ENCODE data around the gene ALDOB. TPM values are rescaled to one million over a fixed set of nuclear protein-coding genes. Genes with fewer than 3 reads are reported as not detected.

ALDOB gene
- total and polyA plus RNA-seq, 2 of the 13 experiments (the other 11 are each of a cell fraction or from before 2014, with no cell fraction given): 0.29 to 0.97 TPM

- TF ChIP-seq KIAA2018 (CRISPR knock-in tag; IDR thresholded peaks at IDR 0.05; ENCODE audit: borderline replicate concordance) (no peak), MLX (CRISPR knock-in tag; IDR thresholded peaks at IDR 0.05) (peak; percentile 72), GATA4 (IDR thresholded peaks at IDR 0.05; ENCODE audit: borderline replicate concordance, low read depth) (peak; percentile 72; the same call in 1 of the 2 replicates), TCF7L2 (IDR thresholded peaks at IDR 0.05; ENCODE audit: low read depth, low read length) (no peak), ZNF883 (CRISPR knock-in tag; IDR thresholded peaks at IDR 0.05; ENCODE audit: not compliant biosample characterization) (no peak), PHF21A (CRISPR knock-in tag; IDR thresholded peaks at IDR 0.05) (peak; percentile 77; the same call in 1 of the 2 replicates), GMEB1 (CRISPR knock-in tag; IDR thresholded peaks at IDR 0.05; ENCODE audit: borderline replicate concordance) (peak; percentile 56; the same call in 1 of the 2 replicates), PHF20 (CRISPR knock-in tag; IDR thresholded peaks at IDR 0.05) (no peak), ZNF616 (CRISPR knock-in tag; IDR thresholded peaks at IDR 0.05; ENCODE audit: low read depth) (no peak), MXI1 (IDR thresholded peaks at IDR 0.05; ENCODE audit: borderline replicate concordance, low read depth, low read length) (peak; percentile 46; the same call in 1 of the 3 replicates), HCFC1 (IDR thresholded peaks at IDR 0.05; ENCODE audit: low read depth, low read length) (no peak), ZNF3 (CRISPR knock-in tag; IDR thresholded peaks at IDR 0.05) (no peak), RORA (CRISPR knock-in tag; IDR thresholded peaks at IDR 0.05) (no peak), RBM39 (IDR thresholded peaks at IDR 0.05; ENCODE audit: low read depth, low read length, poor library complexity, severe bottlenecking) (no peak), ZNF362 (CRISPR knock-in tag; IDR thresholded peaks at IDR 0.05; ENCODE audit: borderline replicate concordance) (no peak), GPN1 (CRISPR knock-in tag; IDR thresholded peaks at IDR 0.05; ENCODE audit: borderline replicate concordance) (no peak)
These were observed 2.3 kb downstream of the ALDOB start (continued) for GRCh38 chr9:101433229-101433628.
